Astrocyte (in vitro differentiated cells and primary cell): ENCODE data around the gene GALE. TPM values are rescaled to one million over a fixed set of nuclear protein-coding genes. Genes with fewer than 3 reads are reported as not detected.

Experiments
- DNase-seq: peaks from one replicate; pipeline ENCODE4 v3.0.0-alpha.2; 2010; ENCODE audit warnings: low read depth
- FAIRE-seq: peaks from 2 replicates; lab custom pipeline; 2011; peaks lifted over from hg19 to GRCh38; lab: Jason Lieb, UNC
- H2AFZ ChIP-seq: 2 replicates; pipeline ENCODE4 v1.6.0; 2012; ENCODE audit warnings: low read depth, low read length, inconsistent platforms
- H3K27ac ChIP-seq: 2 replicates; pipeline ENCODE4 v1.5.1; 2011; ENCODE audit warnings: low read depth, low read length, inconsistent platforms
- H3K27me3 ChIP-seq: 2 replicates; pipeline ENCODE4 v1.6.0; 2011; ENCODE audit warnings: low read length, inconsistent platforms; ENCODE audit not compliant: insufficient read depth
- H3K36me3 ChIP-seq: 2 replicates; pipeline ENCODE4 v1.5.1; 2011; ENCODE audit warnings: low read length, inconsistent platforms; ENCODE audit not compliant: insufficient read depth
- H3K4me1 ChIP-seq: 2 replicates; pipeline ENCODE4 v1.5.1; 2011; ENCODE audit warnings: low read length, inconsistent platforms; ENCODE audit not compliant: insufficient read depth
- H3K4me2 ChIP-seq: 2 replicates; pipeline ENCODE4 v1.6.0; 2012; ENCODE audit warnings: low read length, inconsistent platforms
- H3K4me3 ChIP-seq: 2 replicates; pipeline ENCODE4 v1.5.1; 2011; ENCODE audit warnings: low read depth, mild to moderate bottlenecking, low read length, inconsistent platforms; ENCODE audit not compliant: insufficient read depth
- H3K79me2 ChIP-seq: 2 replicates; pipeline ENCODE4 v1.6.0; 2012; ENCODE audit warnings: mild to moderate bottlenecking, low read length, inconsistent platforms; ENCODE audit not compliant: insufficient read depth
- H3K9ac ChIP-seq: 2 replicates; pipeline ENCODE4 v1.6.0; 2012; ENCODE audit warnings: mild to moderate bottlenecking, low read length, inconsistent platforms
- H3K9me3 ChIP-seq: 2 replicates; pipeline ENCODE4 v1.5.1; 2012; ENCODE audit warnings: low read depth, mild to moderate bottlenecking, low read length, inconsistent platforms; ENCODE audit not compliant: insufficient read depth
- H4K20me1 ChIP-seq: 2 replicates; pipeline ENCODE4 v1.6.0; 2012; ENCODE audit warnings: low read length, inconsistent platforms; ENCODE audit not compliant: insufficient read depth
- H3K27ac Mint-ChIP-seq: one replicate; pipeline ENCODE4 v1.8.0; 2021; ENCODE audit warnings: mild to moderate bottlenecking, mixed read lengths; ENCODE audit not compliant: unreplicated experiment
- H3K27me3 Mint-ChIP-seq: one replicate; pipeline ENCODE4 v1.8.0; 2021; ENCODE audit warnings: low read depth, mixed read lengths; ENCODE audit not compliant: unreplicated experiment
- H3K36me3 Mint-ChIP-seq: one replicate; pipeline ENCODE4 v1.8.0; 2021; ENCODE audit warnings: low read depth, mixed read lengths; ENCODE audit not compliant: unreplicated experiment
- H3K4me1 Mint-ChIP-seq: one replicate; pipeline ENCODE4 v1.8.0; 2021; ENCODE audit warnings: low read depth, mixed read lengths; ENCODE audit not compliant: unreplicated experiment
- H3K4me3 Mint-ChIP-seq: one replicate; pipeline ENCODE4 v1.8.0; 2021; ENCODE audit warnings: mild to moderate bottlenecking, moderate library complexity, mixed read lengths; ENCODE audit not compliant: unreplicated experiment
- H3K9me3 Mint-ChIP-seq: one replicate; pipeline ENCODE4 v1.8.0; 2021; ENCODE audit warnings: mild to moderate bottlenecking, mixed read lengths; ENCODE audit not compliant: unreplicated experiment
- CTCF ChIP-seq: IDR thresholded peaks from 2 replicates; pipeline ENCODE4 v1.5.1; 2011; ENCODE audit warnings: low read depth, mild to moderate bottlenecking, inconsistent platforms, low read length, moderate library complexity; ENCODE audit not compliant: insufficient read depth
- EZH2 ChIP-seq: IDR thresholded peaks from 2 replicates; pipeline ENCODE4 v1.6.1; 2012; ENCODE audit warnings: mild to moderate bottlenecking, low read length, inconsistent platforms; ENCODE audit not compliant: insufficient read depth
- total RNA-seq: library from RNA; stranded (reverse); gene quantifications from 2 replicates; pipeline ENCODE4 v1.2.1, GENCODE V29; 2021

The GALE gene
- total RNA-seq, 1 donor from 2014 or later = 27.0 TPM

DNA sequence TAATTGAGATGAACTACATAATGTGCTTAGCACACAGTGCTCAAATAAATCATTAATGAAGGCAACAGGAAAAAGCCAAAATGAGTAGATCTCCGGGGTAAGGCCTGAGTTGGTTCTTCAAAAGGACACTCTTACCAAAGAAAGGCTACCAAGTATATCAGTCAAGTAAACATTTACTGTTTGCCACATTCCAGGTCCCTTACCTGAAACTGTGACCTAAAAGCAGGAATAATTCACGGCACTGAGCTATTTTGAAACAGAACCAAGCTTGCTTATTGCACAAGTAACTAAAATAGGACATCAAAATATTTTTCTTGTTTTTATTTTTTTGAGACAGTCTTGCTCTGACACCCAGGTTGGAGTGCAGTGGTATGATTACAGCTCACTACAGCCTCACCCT, 24.3 kb downstream of the GALE start:
- no peak overlapping the region for H3K4me3 Mint-ChIP-seq
- Histone ChIP-seq H3K4me2 (no peak overlapping the region), H3K27ac (no peak overlapping the region), H3K9ac (no peak overlapping the region), H3K9me3 (no peaks in the 10 kb centered on the region), H3K36me3 (no peaks in the 10 kb centered on the region), H4K20me1 (peaks cover 15% of the 10 kb centered on the region), H3K4me3 (no peak overlapping the region), H3K27me3 (no peaks in the 10 kb centered on the region), H3K79me2 (peaks cover 28% of the 10 kb centered on the region), H3K4me1 (peaks cover 17% of the 10 kb centered on the region), H2AFZ (no peak overlapping the region)
- H3K36me3 Mint-ChIP-seq = peaks cover 2% of the 10 kb centered on the region
- no peaks in the 10 kb centered on the region for H3K27me3 Mint-ChIP-seq
- TF ChIP-seq CTCF = no peak
- no peak for TF ChIP-seq EZH2
- H3K27ac Mint-ChIP-seq = no peak overlapping the region
- no peaks in the 10 kb centered on the region for H3K9me3 Mint-ChIP-seq
- FAIRE-seq = no peak
- H3K4me1 Mint-ChIP-seq = peaks cover 14% of the 10 kb centered on the region
- no peak for DNase-seq

DNA sequence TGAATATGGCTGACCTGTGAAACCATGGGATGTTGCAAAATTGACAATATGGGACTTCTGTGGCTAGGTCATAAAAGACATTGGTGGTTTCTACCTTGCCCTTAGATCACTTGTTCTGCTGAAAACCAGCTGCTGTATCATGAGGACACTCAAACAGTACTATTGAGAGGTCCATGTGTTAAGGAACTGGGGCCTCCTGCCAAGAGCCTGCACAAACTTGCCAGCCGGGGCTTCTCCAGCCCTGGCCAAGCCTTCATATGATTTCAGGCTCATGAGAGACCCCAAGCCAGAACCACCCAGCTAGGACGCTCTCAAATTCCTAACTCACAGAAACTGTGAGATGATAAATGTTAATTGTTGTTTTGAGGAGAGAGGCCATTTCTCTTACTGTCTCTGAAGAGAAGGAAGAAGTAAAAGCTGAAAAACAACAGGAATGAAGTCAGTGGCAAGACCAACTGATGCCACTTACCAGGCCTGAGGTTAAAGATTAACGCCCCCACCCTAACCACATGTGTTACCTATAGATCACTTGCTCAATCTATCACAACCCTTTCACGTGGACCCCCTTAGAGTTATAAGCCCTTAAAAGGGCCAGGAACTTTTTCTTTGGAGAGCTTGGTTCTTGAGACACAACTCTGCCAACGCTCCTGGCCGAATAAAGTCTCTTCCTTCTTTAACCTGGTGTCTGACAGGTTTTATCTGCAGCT, 26.2 kb downstream of the GALE start:
- no peaks in the 10 kb centered on the region for H3K9me3 ChIP-seq
- H3K4me3 ChIP-seq = no peak overlapping the region
- Mint-ChIP-seq H3K4me3 (no peak overlapping the region), H3K9me3 (no peaks in the 10 kb centered on the region), H3K27me3 (no peaks in the 10 kb centered on the region), H3K36me3 (no peaks in the 10 kb centered on the region), H3K4me1 (peaks cover 5% of the 10 kb centered on the region), H3K27ac (no peak overlapping the region)
- no peak overlapping the region for H3K4me2 ChIP-seq
- no peak overlapping the region for H2AFZ ChIP-seq
- peaks cover 18% of the 10 kb centered on the region for H3K79me2 ChIP-seq
- no peak overlapping the region for H3K9ac ChIP-seq
- FAIRE-seq = no peak
- no peak overlapping the region for H3K27ac ChIP-seq
- peaks cover 7% of the 10 kb centered on the region for H4K20me1 ChIP-seq
- no peaks in the 10 kb centered on the region for H3K27me3 ChIP-seq
- DNase-seq = no peak
- no peaks in the 10 kb centered on the region for H3K36me3 ChIP-seq
- no peak for TF ChIP-seq EZH2
- TF ChIP-seq CTCF = no peak
- H3K4me1 ChIP-seq = peaks cover 7% of the 10 kb centered on the region

DNA sequence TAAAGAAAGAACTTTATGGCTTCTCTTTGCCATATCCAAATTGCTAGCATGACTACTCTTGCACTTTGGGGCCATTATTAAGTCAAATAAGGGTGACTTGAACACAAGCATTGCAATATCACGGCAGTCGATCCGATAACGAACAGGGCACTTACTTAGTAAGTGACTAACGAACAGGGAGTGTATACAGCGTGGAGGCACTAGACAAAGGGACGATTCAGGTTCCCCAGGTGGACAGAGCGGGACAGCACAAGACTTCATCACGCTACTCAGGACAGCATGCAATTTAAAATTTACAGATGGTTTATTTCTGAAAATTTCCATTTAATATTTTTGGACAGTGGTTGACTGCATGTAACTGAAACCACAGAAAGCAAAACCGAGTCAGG, 27.7 kb downstream of the GALE start:
- H3K4me3 ChIP-seq = no peak overlapping the region
- DNase-seq = no peak
- no peaks in the 10 kb centered on the region for H3K36me3 ChIP-seq
- H3K9me3 ChIP-seq = no peaks in the 10 kb centered on the region
- Mint-ChIP-seq H3K4me3 (no peak overlapping the region), H3K27me3 (no peaks in the 10 kb centered on the region), H3K36me3 (peaks cover 3% of the 10 kb centered on the region), H3K27ac (no peak overlapping the region), H3K9me3 (no peaks in the 10 kb centered on the region), H3K4me1 (peaks cover 2% of the 10 kb centered on the region)
- no peak for TF ChIP-seq EZH2
- no peak for TF ChIP-seq CTCF
- no peak overlapping the region for H3K9ac ChIP-seq
- H3K79me2 ChIP-seq = peaks cover 5% of the 10 kb centered on the region
- no peak overlapping the region for H2AFZ ChIP-seq
- no peak overlapping the region for H3K4me2 ChIP-seq
- no peaks in the 10 kb centered on the region for H3K4me1 ChIP-seq
- no peaks in the 10 kb centered on the region for H4K20me1 ChIP-seq
- FAIRE-seq = no peak
- H3K27me3 ChIP-seq = no peaks in the 10 kb centered on the region
- H3K27ac ChIP-seq = no peak overlapping the region
